GM19324 (cell line): ENCODE data around the gene FAM20C.

ENCODE experiments used
- ATAC-seq: cut with Tn5 transposase; IDR thresholded peaks from one replicate; pipeline ENCODE4 v1.9.1; 2021; ENCODE audit warnings: mild to moderate bottlenecking, moderate library complexity; ENCODE audit not compliant: unreplicated experiment, low FRiP score

FAM20C gene

DNA sequence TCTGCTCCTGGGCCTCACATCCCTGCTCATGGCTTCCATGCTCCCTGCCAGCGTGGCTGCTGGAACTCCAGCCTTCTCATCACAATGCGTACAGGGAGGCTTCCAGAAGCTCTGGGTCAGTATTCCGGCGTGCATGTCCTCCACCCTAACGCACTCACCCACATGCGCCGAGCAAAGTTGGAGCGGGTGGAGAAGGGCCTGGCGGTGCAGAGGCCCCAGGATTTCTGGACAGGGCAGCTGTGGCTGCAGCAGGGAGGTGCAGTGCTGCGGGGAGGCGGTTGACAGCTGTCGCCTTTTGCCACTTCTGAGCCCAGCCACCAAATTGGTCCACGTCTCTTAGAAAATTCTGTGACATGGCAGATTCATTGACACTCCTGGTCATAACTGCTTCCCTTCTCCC lies 33.6 kb upstream of the FAM20C start:
- ATAC-seq = no peak

DNA sequence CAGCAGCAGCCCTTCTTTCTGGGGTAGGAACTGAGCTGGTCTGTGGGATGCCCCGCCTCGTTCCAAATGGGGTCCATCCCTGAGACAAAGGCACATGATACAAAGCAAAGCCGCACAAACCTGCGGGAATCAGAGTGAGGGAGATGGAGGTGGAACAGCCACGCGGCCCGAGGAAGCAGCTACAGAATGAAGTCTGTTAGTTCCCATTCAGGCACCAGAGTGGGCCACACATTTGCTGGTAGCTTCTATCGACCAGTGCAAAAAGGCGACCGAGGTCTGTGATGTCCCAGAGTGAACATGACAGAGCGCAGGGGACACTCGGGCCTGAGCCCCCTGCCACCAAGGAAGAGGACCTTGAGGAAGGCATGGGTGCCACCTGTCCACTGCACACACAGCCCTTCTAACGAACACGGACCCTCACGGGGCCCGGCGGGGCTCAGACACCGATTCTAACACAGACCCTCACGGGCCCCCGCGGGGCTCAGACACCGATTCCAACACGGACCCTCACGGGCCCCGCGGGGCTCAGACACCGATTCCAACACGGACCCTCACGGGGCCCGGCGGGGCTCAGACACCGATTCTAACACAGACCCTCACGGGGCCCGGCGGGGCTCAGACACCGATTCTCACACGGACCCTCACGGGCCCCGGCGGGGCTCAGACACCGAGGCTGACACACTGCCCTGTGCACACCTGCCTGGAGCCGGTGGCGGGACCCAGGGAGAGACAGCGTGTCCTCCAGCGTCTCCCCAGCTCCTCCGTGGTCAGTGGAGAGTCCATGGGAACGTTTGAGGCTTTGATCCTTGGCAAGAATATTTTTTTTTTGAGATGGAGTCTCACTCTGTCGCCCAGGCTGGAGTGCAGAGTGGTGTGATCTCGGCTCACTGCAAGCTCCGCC lies 32.8 kb upstream of the FAM20C start:
- no peak for ATAC-seq

- no peak for ATAC-seq
These were observed 31.2 kb upstream of the FAM20C start for GRCh38 chr7:160958-161725.

GRCh38 chr7:162632-163297 lies 29.6 kb upstream of the FAM20C start:
- no peak for ATAC-seq

GRCh38 chr7:163298-163695 lies 29.1 kb upstream of the FAM20C start:
- ATAC-seq = no peak

GRCh38 chr7:163971-164881 lies 28.1 kb upstream of the FAM20C start:
- ATAC-seq = no peak

DNA sequence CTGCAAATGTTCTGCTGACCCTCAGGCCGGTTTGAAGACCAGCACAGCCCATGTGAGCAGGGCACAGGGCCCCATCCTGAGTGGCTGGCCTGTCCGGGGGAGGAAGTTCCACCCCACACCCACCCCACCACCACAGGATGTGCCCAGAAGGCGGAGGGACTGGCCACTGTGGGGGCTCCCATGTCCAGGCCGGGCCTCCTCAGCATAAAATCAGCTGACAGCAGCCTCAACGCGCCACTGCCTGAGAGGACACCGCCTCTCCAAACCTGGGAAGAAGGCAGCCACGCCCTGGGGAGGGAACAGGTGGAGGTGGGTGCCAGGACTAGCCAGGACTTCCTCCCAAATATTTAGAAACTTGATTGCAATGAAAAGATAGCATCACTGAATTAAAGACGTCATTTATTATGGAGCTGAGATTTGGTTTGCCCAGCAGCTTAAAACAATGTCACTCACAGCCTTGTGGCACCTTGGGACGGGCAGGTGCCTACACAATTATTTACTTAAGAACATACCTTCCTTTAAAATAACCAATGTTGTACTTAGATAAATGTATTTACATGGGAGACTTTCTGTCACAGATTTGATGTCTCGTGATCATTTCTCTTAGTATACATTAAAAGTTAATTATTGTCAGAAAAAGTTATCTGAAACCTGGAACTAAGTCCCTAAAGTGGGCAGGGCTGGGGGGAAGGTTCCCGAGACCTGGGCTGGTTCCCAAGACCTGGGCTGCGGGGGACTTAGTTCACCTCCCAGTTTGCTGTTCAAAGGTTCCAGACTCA lies 27.3 kb upstream of the FAM20C start:
- ATAC-seq = no peak

DNA sequence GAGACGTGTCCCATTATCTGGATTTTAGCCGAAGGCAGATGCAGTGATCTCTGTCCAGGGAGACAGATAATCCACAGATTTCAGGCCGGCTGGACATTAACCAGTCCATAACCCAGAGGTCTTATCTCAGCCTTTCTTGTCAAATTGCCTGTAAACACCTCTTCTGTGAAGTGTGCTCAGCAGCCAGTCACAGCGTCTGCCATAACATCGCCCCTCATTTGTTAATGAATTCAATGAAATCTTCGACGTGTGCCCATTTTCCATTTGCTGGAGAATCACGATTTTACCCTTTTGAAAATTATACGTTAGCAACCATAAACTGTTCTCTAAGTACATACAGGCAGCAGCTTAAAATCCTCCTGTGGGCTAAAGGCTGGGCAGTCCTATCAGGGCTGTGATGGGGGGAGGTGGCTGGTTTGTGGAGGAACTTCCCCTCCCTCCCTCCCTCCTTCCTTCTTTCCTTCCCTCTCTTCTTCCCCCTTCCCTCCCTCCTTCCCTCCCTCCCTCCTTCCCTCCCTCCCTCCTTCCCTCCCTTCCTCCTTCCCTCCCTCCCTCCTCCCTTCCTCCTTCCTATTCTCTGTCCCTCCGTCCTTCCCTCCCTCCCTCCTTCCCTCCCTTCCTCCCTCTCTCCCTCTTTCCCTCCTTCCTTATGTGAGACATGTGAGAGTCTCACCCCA lies 26.6 kb upstream of the FAM20C start:
- no peak for ATAC-seq

- no peak for ATAC-seq
These were observed 25.9 kb upstream of the FAM20C start for GRCh38 chr7:166338-167060.

DNA sequence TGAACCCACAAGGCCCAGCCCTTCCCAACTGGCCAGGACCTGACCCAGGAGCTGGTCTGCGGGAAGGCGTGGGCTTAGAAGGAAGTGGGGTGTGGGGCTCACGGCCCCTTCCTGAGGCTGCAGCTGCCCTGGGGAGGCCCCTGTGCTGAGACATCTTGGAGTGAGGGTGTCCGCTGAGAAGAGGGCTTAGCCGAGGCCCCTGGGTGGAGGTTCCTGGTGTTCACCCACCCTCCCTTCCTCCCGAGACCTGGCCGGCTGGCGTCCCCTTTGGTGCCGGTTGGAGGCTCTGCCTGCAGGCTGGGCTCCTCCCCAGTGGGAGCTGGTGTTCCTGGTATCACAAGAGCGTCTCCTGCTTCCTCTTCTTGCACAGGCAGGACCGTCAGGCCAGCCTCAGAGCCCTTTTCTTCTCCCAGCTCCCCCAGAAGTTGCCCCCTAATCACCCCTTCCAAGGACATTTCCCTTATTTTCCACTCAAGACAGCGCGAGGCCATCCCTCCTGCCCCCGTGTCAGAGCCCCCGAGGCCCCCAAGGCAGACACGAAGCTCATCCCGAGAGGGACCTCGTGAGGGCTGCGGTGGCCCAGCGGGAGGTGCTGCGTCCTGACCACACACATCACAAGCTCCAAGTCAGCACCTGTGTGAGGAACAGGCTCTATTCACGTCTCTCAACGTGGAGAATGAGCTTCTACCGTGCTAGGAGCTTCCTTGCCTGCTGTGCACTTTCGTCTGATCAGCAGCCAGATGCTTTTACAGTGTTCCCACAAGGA lies 25.1 kb upstream of the FAM20C start:
- ATAC-seq = no peak

GRCh38 chr7:167976-168791 lies 24.2 kb upstream of the FAM20C start:
- ATAC-seq = no peak

- ATAC-seq = no peak
These were observed 22.8 kb upstream of the FAM20C start for GRCh38 chr7:169276-170172.

GRCh38 chr7:170551-171363 lies 21.6 kb upstream of the FAM20C start:
- no peak for ATAC-seq

GRCh38 chr7:171364-171904 lies 20.9 kb upstream of the FAM20C start:
- ATAC-seq = no peak
